GM12801 (cell line): ENCODE results near the gene OR4N5.

Source experiments
- TF ChIP-seq, protein P1 (sequence below): IDR thresholded peaks from one replicate; pipeline ENCODE4 v1.5.1; 2011; ENCODE audit warnings: control low read depth; ENCODE audit not compliant: insufficient read length; ENCODE audit errors: extremely low read depth

The OR4N5 gene, protein sequence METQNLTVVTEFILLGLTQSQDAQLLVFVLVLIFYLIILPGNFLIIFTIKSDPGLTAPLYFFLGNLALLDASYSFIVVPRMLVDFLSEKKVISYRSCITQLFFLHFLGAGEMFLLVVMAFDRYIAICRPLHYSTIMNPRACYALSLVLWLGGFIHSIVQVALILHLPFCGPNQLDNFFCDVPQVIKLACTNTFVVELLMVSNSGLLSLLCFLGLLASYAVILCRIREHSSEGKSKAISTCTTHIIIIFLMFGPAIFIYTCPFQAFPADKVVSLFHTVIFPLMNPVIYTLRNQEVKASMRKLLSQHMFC

DNA sequence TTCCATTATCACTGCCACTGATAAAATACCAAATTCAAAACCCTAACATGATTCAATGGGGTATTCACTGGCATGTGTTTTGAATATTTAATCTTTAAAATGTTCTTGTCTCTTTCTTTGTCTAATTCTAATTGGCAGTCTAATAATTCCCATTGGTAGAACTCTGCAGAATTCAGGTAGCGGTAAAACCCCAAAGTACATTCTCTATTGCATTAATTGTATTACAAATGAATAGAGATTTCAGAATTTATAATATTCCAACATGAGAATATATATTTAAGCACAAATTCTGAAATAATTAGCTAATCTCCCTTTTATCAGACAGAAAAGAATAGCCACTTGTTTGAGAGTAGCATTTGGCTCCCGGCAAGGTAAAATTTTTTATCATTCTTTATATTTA, at the start of gene OR4N5:
Gene OR4N5, plus strand, starts transcription at position 301 of the 400 bp plus-strand sequence. CDS start 4,916 bp downstream, outside the sequence.
- TF ChIP-seq, protein P1, sequence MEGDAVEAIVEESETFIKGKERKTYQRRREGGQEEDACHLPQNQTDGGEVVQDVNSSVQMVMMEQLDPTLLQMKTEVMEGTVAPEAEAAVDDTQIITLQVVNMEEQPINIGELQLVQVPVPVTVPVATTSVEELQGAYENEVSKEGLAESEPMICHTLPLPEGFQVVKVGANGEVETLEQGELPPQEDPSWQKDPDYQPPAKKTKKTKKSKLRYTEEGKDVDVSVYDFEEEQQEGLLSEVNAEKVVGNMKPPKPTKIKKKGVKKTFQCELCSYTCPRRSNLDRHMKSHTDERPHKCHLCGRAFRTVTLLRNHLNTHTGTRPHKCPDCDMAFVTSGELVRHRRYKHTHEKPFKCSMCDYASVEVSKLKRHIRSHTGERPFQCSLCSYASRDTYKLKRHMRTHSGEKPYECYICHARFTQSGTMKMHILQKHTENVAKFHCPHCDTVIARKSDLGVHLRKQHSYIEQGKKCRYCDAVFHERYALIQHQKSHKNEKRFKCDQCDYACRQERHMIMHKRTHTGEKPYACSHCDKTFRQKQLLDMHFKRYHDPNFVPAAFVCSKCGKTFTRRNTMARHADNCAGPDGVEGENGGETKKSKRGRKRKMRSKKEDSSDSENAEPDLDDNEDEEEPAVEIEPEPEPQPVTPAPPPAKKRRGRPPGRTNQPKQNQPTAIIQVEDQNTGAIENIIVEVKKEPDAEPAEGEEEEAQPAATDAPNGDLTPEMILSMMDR = no peak

DNA sequence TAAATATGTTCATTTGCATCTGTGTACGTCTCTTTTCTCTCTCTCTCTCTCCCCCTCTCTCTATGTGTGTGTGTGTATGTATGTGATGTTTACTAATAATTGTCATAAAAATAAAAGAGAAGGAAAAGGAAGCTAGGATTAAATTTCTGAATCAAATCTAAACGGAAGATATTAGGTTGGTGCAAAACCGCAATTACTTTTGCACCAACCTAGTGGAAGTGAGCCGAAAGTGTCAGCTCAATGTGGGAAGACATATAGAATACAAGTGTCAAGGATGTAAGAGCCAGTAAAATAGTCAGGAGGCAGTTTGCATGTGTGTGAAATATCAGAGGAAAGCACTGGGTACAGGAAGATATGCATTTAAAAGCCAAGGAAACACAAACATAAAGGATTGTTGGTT, 46.6 kb upstream of the OR4N5 start:
- TF ChIP-seq, protein P1 = no peak

DNA sequence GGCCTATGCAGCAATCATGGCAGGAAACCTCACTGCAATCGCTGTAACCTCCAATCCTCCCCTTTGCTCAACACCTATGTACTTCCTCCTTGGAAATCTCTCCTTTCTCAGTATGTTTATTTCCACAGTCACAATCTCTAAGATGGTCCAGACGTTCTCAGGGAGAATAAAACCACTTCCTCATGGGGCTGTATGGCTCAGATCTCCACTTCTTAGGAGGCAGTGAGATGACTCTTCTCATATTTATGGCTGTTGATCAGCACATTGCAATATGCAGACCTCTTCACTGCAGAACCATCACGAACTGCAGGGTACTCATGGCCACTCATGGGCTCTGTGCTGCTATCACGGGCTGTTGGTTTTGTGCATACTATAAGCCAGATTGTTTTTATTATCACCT, 45.2 kb upstream of the OR4N5 start:
- TF ChIP-seq, protein P1 = no peak

DNA sequence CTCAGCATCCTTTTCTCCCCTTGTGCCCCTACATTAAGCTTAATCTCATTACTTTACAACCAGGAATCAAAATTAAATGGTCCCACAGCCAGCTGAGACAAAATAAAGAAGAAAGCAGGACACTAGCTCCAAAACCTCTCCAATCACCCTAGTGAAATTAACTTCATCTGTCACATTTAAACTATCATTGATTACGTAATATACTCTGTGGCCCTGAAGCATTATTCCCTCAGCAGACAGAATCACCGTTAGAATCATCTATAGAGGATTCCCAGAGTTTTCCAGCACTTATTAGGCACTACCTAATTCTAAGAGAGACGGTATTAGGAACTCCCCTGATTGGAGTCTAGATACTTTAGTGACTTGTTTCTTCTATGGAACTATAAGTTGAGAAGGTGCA, 28.2 kb upstream of the OR4N5 start, which contains the start of gene OR4K17:
Gene OR4K17, plus strand, starts transcription at position 302 of the 400 bp plus-strand sequence. CDS start 6,761 bp downstream, outside the sequence.
- TF ChIP-seq, protein P1 = no peak

DNA sequence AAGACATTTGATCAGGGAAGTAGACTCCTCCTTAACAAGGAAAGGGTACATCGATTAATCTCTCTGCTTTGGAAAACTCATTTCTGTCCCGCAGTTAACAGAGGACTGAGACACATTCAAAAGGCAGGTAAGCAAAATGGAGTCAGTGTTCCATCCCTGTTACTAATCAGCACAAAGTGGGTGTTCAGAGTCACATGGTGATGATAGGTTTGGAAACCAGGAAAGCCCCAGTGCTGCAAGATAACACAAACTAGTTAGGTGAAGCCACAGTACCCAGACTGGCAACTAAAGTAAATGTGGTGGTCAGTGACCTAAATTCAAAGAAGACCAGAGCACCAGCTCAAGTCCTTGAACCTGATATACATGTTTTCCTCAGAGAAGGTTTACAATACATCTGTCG, 26.3 kb upstream of the OR4N5 start:
- TF ChIP-seq, protein P1 = no peak

DNA sequence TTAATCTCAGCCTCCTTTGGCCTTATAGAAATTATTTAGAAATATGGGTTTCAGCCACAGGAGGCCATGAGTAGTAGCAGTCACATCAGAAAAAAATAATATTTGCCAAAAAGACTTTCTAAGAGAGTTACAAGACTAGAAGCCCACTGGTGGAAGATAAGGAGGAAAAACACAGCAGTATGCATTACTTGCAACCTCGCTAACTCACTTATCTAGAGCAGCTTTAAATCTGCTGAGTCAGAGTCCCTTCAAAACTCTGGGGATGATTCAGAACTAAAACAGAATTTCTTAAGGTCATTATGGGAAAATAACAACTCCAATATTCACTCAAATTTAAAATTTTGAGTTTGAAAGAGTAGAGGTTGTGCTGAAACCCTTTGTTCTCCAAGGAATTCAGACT, 21.9 kb upstream of the OR4N5 start:
- TF ChIP-seq, protein P1 = no peak

DNA sequence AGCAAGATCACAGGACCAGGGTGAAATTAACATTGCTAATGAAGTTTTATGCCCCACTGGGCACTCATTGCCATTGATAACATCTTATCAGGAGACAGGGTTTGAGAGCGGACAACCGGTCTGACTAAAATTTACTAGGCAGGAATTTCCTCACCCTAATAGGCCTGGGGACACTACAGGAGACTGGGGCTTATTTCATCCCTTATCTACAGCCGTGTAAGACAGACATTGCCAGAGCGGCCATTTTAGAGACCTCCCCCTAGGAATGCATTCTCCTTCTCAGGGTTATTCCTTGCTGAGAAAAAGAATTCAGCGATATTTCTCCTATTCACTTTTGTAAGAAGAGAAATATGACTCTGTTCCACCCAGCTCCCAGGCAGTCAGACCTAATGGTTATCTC, 19.8 kb upstream of the OR4N5 start:
- TF ChIP-seq, protein P1 = no peak
